Measurements from ENCODE around the gene DOCK9.

DNA sequence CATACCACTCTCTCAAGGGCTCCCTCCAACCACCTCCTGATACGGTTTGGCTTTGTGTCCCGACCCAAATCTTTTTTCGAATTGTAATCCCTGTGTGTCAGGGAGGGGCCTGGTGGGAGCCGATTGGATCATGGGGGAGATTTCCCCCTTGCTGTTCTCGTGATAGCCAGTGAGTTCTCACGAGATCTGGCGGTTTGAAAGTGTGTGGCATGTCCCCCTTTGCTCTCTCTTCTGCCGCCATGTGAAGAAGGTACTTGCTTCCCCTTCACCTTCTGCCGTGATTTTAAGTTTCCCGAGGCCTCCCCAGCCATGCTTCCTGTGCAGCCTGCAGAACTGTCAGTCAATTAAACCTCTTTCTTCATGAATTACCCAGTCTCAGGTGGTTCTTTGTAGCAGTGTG, 190.7 kb downstream of the DOCK9 start:
- TF ChIP-seq POLR2A (IDR thresholded peaks at IDR 0.05) = no peak
- TF ChIP-seq, protein P1, sequence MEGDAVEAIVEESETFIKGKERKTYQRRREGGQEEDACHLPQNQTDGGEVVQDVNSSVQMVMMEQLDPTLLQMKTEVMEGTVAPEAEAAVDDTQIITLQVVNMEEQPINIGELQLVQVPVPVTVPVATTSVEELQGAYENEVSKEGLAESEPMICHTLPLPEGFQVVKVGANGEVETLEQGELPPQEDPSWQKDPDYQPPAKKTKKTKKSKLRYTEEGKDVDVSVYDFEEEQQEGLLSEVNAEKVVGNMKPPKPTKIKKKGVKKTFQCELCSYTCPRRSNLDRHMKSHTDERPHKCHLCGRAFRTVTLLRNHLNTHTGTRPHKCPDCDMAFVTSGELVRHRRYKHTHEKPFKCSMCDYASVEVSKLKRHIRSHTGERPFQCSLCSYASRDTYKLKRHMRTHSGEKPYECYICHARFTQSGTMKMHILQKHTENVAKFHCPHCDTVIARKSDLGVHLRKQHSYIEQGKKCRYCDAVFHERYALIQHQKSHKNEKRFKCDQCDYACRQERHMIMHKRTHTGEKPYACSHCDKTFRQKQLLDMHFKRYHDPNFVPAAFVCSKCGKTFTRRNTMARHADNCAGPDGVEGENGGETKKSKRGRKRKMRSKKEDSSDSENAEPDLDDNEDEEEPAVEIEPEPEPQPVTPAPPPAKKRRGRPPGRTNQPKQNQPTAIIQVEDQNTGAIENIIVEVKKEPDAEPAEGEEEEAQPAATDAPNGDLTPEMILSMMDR (IDR thresholded peaks at IDR 0.05 in 4 of 5, conservative IDR thresholded peaks at IDR 0.05 in 1 of 5) = no peak

All from gastrocnemius medialis (tissue), 4 donors.